Ammon's horn (tissue), 1 donor: ENCODE data around the gene DZIP1.

ENCODE experiments used
- DNase-seq: peaks from one replicate; pipeline ENCODE4 v3.0.0-alpha.2; 2016; ENCODE audit warnings: low spot score

The DZIP1 gene

DNA sequence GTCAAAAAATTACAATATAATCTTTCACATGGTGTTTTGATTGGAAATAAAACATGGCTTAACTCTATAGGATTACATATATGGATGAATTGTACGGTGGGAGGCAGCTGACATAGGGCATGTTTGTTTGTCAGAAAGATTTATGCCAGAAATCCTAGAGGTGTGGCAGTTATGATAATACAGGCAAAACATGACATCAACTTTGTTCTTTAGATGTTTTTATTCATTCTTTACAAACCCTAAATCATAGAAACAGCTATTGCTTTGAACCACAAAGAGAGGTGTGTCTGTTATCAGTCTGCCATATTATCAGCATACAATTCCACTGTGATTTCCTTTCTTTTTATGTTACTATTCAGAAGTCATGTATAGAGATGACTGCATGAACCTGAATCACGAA lies 100.2 kb downstream of the DZIP1 start:
- no peak for DNase-seq

DNA sequence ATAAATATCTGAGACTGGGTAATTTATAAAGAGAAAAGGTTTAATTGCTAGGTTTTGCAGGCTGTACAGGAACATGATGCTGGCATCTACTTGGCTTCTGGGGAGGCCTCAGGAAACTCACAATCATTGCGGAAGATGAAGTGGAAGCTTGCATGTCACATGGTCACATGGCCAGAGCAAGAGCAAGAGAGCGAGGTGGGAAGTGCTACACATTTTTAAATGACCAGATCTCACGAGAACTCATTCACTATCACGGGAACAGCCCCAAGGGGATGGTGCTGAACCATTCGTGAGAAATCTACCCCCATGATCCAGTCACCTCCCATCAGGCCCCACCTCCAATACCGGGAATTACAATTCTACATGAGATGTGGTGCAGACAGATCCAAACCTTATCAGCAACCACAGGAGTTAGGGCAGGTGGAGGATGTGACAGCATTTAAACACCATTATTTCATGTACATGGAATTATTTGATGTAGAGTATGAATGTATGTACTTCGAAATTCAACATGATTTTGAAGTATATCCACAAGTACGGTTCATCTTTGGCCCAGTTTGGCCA lies 102.5 kb downstream of the DZIP1 start:
- no peak for DNase-seq

DNA sequence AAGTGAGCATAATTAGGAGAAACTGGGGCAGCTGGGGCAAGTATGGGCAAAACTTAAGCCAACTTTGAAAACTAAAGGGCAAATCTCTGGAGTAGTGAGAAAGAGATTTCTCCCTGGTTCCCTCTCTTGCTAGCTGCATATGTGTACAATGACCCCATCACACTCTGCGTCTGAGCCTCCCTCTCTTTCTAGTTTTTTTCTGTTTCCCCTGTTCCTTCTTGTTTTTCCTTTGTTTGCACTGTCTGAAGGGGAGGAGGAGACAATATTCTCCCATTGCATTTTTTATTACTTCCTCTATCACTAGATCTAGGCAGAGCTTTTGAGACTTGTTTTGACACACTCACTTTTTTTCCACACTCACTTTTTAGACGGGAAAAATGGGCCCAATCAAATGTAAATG lies 103.2 kb downstream of the DZIP1 start:
- DNase-seq: no peak

DNA sequence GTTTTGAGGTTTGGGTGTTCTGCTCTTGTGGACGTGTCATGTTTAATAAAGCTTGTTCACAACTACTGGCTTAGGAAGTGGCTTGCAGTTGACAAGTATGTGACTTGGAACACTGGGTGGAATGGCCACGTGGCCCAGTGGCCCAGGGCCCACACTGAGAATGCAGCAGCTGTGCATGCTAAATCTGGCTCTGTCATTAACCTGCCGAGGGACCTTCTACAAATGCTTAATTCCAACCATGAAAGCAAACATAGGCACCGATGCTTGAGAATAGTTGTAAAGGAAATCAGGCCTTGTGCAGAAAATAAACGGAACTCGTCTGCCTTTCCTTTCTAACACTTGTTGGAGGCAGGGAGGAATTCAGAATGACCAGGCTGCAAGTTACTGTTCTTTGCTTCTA lies 103.6 kb downstream of the DZIP1 start:
- DNase-seq: peak; percentile 64

DNA sequence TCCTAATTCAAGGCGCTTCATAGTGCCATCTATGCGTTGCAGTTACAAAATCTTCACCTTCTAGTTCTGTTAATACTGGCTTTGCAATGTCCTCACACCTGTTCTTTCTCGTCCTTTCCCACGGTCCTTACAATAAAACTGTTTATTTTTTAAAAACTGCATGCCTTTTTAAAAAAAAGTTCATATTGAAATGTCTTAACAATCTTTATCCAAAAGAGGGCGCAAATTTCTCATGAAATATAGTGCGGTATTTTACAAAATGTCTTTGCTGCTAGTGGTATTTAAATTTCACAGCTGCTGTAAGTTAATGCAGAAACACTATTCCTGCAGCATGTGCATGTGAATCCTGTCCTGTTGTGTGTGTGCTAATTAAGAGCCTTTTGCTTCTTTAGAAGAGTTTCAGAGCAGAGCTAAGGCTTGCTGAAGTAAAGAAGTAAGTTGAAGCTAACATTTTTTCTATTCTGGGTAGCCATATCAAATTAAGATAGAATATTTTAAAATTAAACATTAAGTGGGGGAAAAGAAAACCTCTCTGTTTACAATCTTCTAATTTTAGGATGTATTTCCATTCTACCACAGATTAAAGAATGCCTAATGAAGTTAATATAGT lies 107.8 kb downstream of the DZIP1 start:
- DNase-seq: no peak

DNA sequence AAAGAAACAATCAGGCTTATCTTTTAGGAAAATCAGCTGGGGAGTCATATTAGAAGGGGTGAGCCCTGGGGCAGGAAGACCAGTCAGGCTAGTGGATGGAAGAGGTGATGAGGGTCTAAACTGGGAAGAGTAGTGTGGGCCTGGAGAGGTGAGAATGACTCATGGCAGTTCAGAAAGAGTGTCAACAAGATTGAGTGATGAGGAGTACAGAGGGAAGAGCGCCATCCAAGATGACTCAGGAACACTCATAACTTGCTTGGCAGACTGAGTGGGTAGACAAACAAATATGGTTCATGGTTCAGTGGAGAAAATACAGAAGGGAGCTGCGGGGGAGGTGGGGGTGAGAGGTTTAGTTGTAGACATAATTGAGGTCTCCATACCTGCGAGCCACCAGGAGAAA lies 109.3 kb downstream of the DZIP1 start:
- DNase-seq: no peak

DNA sequence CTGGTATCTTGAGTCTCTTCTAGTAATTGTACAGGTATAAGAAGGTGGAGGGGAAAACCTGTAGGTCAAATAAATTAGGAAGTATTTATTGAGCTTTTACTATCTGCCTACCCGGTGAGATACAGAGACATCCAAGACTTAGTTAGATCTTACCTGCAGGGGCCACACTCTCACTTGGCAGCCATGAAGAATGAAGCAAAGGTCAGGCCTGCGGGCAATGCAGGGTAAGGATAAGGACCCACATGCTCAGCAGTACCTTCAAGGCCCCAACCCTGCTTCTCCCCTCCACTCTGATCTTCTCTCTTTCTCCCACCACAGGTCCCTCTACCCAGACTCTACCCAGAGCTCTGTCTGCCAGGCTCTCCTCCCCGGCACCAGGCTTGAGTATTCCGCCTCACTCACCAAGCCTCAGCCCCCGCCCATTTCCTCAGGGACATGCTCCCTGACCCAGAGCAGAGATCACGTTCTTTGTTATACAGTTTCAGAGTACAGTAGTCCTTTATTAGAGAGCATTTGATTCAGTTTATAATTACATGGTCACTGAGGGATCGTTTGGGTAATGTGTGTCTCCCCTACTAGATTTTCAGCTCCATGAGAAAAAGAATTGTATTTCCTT lies 110.9 kb downstream of the DZIP1 start:
- no peak for DNase-seq

DNA sequence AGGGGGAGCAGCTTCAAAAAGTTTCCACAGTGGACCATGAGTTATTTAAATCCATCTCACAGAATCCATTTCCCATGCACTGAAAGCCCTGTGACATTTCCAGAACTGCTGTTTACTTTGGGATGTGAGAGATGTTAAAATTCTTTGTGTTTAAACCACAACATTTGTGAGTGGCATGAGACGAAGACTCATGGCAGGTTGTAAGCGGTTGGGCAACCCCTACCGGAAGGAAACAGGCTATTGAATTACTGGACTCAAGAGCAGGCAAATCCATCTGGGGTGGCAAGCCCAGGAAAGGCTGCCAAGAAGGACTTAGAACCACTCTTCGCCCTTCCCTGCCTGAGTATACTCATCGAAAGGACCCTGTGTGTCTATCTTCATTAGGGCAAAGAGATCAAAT lies 114.3 kb downstream of the DZIP1 start:
- DNase-seq: no peak
